ENCODE data around the gene INPP5D.

Gene INPP5D

GRCh38 chr2:233056961-233057605 is 3.1 kb upstream of the INPP5D start:
- Histone ChIP-seq H3K9ac (ENCODE audit: low read length in 2 of 2) (no peak overlapping the region), H3K27ac (ENCODE audit: low read length) (no peak overlapping the region), H3K4me1 (ENCODE audit: control insufficient read depth, insufficient read depth, low read length) (peaks cover under 1% of the 10 kb centered on the region), H3K9me3 (ENCODE audit: control insufficient read depth in 2 of 2, low read length in 2 of 2) (no peaks in the 10 kb centered on the region), H3K4me3 (ENCODE audit: low read length in 2 of 2) (no peak overlapping the region), H3K27me3 (ENCODE audit: control insufficient read depth in 1 of 2, insufficient read depth in 2 of 2, low read length in 2 of 2) (peaks cover 6 to 13% of the 10 kb centered on the region in 2 donors), H3K36me3 (ENCODE audit: control insufficient read depth in 2 of 2, insufficient read depth in 2 of 2, low read length in 2 of 2) (no peaks in the 10 kb centered on the region)

GRCh38 chr2:233058717-233059546 is 1.2 kb upstream of the INPP5D start:
- Histone ChIP-seq H3K36me3 (ENCODE audit: control insufficient read depth in 2 of 2, insufficient read depth in 2 of 2, low read length in 2 of 2) (no peaks in the 10 kb centered on the region), H3K27ac (ENCODE audit: low read length) (no peak overlapping the region), H3K4me3 (ENCODE audit: low read length in 2 of 2) (no peak overlapping the region), H3K4me1 (ENCODE audit: control insufficient read depth, insufficient read depth, low read length) (peaks cover 9% of the 10 kb centered on the region), H3K27me3 (ENCODE audit: control insufficient read depth in 1 of 2, insufficient read depth in 2 of 2, low read length in 2 of 2) (peaks cover 6% of the 10 kb centered on the region in 2 donors), H3K9ac (ENCODE audit: low read length in 2 of 2) (no peak overlapping the region), H3K9me3 (ENCODE audit: control insufficient read depth in 2 of 2, low read length in 2 of 2) (no peaks in the 10 kb centered on the region)

DNA sequence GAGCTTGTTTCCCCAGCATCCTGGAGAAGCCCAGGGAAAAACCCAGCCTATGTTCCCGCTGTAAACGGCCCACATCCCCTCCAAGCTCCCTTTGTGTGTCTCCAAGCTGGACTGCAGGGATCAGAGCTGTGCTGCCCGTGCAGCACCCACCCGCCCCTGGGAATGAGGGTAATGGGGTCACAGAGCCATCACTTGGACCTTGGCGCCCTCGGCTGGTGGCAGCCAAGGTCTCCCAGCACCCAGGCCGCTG is 670 bp upstream of the INPP5D start:
- Histone ChIP-seq H3K9me3 (ENCODE audit: control insufficient read depth in 2 of 2, low read length in 2 of 2) (no peaks in the 10 kb centered on the region), H3K36me3 (ENCODE audit: control insufficient read depth in 2 of 2, insufficient read depth in 2 of 2, low read length in 2 of 2) (no peaks in the 10 kb centered on the region), H3K27ac (ENCODE audit: low read length) (no peak overlapping the region), H3K4me1 (ENCODE audit: control insufficient read depth, insufficient read depth, low read length) (peaks cover 9% of the 10 kb centered on the region), H3K9ac (ENCODE audit: low read length in 2 of 2) (no peak overlapping the region), H3K4me3 (ENCODE audit: low read length in 2 of 2) (no peak overlapping the region), H3K27me3 (ENCODE audit: control insufficient read depth in 1 of 2, insufficient read depth in 2 of 2, low read length in 2 of 2) (peaks cover under 1 to 3% of the 10 kb centered on the region in 2 donors)

DNA sequence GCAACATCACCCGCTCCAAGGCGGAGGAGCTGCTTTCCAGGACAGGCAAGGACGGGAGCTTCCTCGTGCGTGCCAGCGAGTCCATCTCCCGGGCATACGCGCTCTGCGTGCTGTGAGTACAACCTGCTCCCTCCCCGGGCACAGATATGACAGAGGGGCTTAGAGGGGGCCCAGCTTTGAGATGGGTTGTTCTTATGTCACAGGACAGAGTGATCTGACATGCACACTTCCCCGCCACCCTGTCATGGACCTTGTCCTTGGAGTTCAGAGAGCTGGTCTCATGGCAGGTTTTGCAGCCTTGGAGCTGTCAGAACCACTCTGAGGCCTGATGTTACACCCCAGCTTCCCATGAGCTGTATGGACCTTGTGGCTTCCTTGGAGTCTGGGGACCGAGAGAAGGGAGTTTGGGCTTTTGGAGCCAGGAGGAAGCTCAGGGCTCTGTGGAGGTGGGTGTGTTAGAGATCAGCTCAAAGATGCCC is 398 bp downstream of the INPP5D start:
- H3K36me3 ChIP-seq (ENCODE audit: control insufficient read depth in 2 of 2, insufficient read depth in 2 of 2, low read length in 2 of 2) = no peaks in the 10 kb centered on the region
- peaks cover 0 to 2% of the 10 kb centered on the region in 2 donors for H3K27me3 ChIP-seq (ENCODE audit: control insufficient read depth in 1 of 2, insufficient read depth in 2 of 2, low read length in 2 of 2)
- peak overlapping the region; percentile 37 for H3K27ac ChIP-seq (ENCODE audit: low read length)
- peaks cover 12% of the 10 kb centered on the region for H3K4me1 ChIP-seq (ENCODE audit: control insufficient read depth, insufficient read depth, low read length)
- peak overlapping the region; percentile 33 to 36 for H3K9ac ChIP-seq (ENCODE audit: low read length in 2 of 2)
- no peaks in the 10 kb centered on the region for H3K9me3 ChIP-seq (ENCODE audit: control insufficient read depth in 2 of 2, low read length in 2 of 2)
- peak overlapping the region; percentile 40 to 58 for H3K4me3 ChIP-seq (ENCODE audit: low read length in 2 of 2)

GRCh38 chr2:233060980-233061590 is 943 bp downstream of the INPP5D start:
- Histone ChIP-seq H3K27me3 (ENCODE audit: control insufficient read depth in 1 of 2, insufficient read depth in 2 of 2, low read length in 2 of 2) (peaks cover 0 to 1% of the 10 kb centered on the region in 2 donors), H3K4me1 (ENCODE audit: control insufficient read depth, insufficient read depth, low read length) (peaks cover 12% of the 10 kb centered on the region), H3K9ac (ENCODE audit: low read length in 2 of 2) (peak overlapping the region; percentile 33 to 36), H3K27ac (ENCODE audit: low read length) (no peak overlapping the region), H3K9me3 (ENCODE audit: control insufficient read depth in 2 of 2, low read length in 2 of 2) (no peaks in the 10 kb centered on the region), H3K4me3 (ENCODE audit: low read length in 2 of 2) (peak overlapping the region; percentile 40 to 58), H3K36me3 (ENCODE audit: control insufficient read depth in 2 of 2, insufficient read depth in 2 of 2, low read length in 2 of 2) (no peaks in the 10 kb centered on the region)

DNA sequence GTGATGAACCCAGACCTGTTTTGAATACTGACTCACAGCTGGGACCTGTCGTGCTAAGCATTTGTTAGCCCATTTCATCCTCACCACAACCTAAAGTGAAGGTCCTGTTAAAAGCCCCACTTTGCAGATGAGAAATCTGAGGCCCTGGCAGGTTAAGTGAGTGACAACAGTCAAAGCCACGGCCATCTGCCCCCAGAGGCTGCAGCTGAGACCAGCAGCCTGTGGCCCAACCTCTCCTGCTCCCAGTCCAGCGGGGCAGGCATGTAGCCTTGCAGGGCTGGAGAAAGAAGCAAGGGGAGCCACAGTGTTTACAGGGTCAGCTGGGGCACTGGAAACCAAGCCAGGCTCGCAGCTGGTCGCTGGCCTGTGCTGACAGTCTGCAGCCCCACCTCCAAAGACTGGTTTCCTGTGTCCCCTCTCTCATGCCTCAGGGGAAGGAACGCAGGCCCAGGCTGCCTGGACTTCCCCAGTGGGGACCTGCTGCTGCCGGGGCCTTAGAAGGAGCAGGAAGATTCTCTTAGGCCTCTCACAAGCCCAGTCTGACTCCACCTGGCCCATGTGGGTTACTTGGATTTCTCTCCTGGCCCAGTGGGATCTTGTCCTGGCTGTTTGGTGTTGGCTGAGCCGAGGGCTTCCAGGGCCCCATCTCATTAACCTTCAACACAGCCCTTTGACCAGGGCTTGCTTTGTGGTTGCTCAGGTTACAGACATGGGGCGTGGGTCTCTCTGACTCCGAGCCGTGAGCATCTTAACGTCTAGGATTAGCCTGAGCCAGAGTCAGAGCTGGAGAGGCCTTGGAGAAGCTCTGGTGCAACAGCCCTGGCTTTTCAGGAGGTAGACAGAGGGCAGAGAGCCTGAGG is 1.7 kb downstream of the INPP5D start:
- Histone ChIP-seq H3K27me3 (ENCODE audit: control insufficient read depth in 1 of 2, insufficient read depth in 2 of 2, low read length in 2 of 2) (no peaks in the 10 kb centered on the region), H3K9ac (ENCODE audit: low read length in 2 of 2) (no peak overlapping the region), H3K4me3 (ENCODE audit: low read length in 2 of 2) (peak overlapping the region; percentile 35 to 58), H3K4me1 (ENCODE audit: control insufficient read depth, insufficient read depth, low read length) (peaks cover 12% of the 10 kb centered on the region), H3K36me3 (ENCODE audit: control insufficient read depth in 2 of 2, insufficient read depth in 2 of 2, low read length in 2 of 2) (no peaks in the 10 kb centered on the region), H3K27ac (ENCODE audit: low read length) (peak overlapping the region; percentile 31), H3K9me3 (ENCODE audit: control insufficient read depth in 2 of 2, low read length in 2 of 2) (no peaks in the 10 kb centered on the region)

DNA sequence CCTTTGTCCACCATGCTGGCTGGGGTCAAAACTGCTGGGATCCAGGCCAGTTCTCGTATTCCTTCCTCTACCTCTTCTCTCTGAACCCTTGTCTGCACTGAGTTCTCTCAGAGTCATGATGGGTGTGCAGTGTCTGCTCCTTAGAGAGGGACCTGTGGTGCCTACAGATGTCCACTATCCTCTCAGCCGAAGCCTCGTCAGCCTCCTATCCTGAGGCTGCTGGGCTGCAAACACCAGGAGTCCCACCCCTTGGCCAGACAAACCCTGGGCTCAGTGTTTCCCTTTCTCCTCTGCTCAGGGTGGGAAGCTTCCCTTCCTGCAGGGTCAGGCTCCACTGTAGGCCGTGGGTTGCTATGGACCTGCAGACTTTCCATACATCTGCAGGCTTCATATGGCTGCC is 2.3 kb downstream of the INPP5D start:
- Histone ChIP-seq H3K4me1 (ENCODE audit: control insufficient read depth, insufficient read depth, low read length) (peaks cover 12% of the 10 kb centered on the region), H3K4me3 (ENCODE audit: low read length in 2 of 2) (peak overlapping the region; percentile 35 to 58)

DNA sequence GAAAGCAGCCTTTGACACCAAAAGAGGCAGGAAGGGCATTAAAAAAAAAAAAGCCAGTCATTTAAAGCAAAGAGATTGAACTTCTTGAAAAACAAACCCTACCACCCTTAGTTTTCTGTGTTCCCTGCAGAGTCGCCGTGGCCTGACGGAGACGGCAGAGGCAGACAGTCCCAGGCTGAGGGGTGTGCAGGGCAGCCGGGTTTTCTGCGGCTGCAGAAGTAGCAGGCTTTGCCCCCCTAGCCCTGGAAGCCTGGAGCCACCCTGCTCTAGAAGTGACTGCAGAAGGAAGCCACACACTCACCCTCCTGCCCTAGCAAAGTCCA is 2.8 kb downstream of the INPP5D start:
- H3K9ac ChIP-seq (ENCODE audit: low read length in 2 of 2) = no peak overlapping the region
- H3K4me3 ChIP-seq (ENCODE audit: low read length in 2 of 2) = no peak overlapping the region
- no peak overlapping the region for H3K27ac ChIP-seq (ENCODE audit: low read length)

More for the DNA sequence above, 2.3 kb downstream of the INPP5D start:
- Histone ChIP-seq H3K9ac (ENCODE audit: low read length in 2 of 2) (no peak overlapping the region), H3K9me3 (ENCODE audit: control insufficient read depth in 2 of 2, low read length in 2 of 2) (no peaks in the 10 kb centered on the region), H3K27ac (ENCODE audit: low read length) (no peak overlapping the region), H3K27me3 (ENCODE audit: control insufficient read depth in 1 of 2, insufficient read depth in 2 of 2, low read length in 2 of 2) (no peaks in the 10 kb centered on the region), H3K36me3 (ENCODE audit: control insufficient read depth in 2 of 2, insufficient read depth in 2 of 2, low read length in 2 of 2) (no peaks in the 10 kb centered on the region)

DNA sequence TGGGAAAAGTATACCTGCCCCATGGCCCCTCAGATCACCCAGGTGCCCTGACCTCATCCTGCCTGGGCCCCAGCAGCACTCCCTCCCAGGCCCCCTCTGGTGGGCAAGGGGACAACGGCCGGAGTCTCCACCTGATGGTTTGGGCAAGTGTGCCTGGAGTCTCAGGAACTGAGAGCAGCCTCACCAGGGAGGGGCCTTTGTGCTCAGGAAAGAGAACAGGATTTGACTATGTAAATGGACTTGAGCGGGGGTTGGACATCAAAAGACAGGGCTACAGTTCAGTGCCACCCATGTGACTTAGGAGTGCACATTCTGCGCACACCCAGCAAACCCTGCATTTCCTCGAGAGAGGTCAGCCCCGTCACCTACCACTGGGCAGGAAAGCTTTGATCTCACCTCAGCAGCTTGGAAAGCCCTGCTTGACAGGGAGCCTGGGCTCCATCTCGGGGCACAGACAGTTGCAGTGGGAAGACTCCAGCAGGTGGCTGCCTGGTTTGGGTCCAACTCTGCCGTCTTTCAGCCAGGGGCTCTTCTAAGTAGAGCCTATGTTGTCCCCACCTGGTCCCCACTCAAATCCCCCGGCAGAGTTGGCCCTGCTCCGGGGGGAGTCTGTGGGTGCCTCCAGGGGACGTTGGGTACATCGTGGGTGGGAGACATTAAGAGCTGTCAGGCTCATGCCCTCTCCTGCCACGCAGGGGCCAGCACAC is 3.3 kb downstream of the INPP5D start:
- no peak overlapping the region for H3K27ac ChIP-seq (ENCODE audit: low read length)
- no peak overlapping the region for H3K9ac ChIP-seq (ENCODE audit: low read length in 2 of 2)
- no peak overlapping the region for H3K4me3 ChIP-seq (ENCODE audit: low read length in 2 of 2)
- H3K9me3 ChIP-seq (ENCODE audit: control insufficient read depth in 2 of 2, low read length in 2 of 2) = no peaks in the 10 kb centered on the region
- H3K4me1 ChIP-seq (ENCODE audit: control insufficient read depth, insufficient read depth, low read length) = peaks cover 12% of the 10 kb centered on the region
- H3K36me3 ChIP-seq (ENCODE audit: control insufficient read depth in 2 of 2, insufficient read depth in 2 of 2, low read length in 2 of 2) = no peaks in the 10 kb centered on the region
- H3K27me3 ChIP-seq (ENCODE audit: control insufficient read depth in 1 of 2, insufficient read depth in 2 of 2, low read length in 2 of 2) = no peaks in the 10 kb centered on the region

More for the DNA sequence above, 2.8 kb downstream of the INPP5D start:
- Histone ChIP-seq H3K36me3 (ENCODE audit: control insufficient read depth in 2 of 2, insufficient read depth in 2 of 2, low read length in 2 of 2) (no peaks in the 10 kb centered on the region), H3K27me3 (ENCODE audit: control insufficient read depth in 1 of 2, insufficient read depth in 2 of 2, low read length in 2 of 2) (no peaks in the 10 kb centered on the region), H3K9me3 (ENCODE audit: control insufficient read depth in 2 of 2, low read length in 2 of 2) (no peaks in the 10 kb centered on the region), H3K4me1 (ENCODE audit: control insufficient read depth, insufficient read depth, low read length) (peaks cover 12% of the 10 kb centered on the region)

DNA sequence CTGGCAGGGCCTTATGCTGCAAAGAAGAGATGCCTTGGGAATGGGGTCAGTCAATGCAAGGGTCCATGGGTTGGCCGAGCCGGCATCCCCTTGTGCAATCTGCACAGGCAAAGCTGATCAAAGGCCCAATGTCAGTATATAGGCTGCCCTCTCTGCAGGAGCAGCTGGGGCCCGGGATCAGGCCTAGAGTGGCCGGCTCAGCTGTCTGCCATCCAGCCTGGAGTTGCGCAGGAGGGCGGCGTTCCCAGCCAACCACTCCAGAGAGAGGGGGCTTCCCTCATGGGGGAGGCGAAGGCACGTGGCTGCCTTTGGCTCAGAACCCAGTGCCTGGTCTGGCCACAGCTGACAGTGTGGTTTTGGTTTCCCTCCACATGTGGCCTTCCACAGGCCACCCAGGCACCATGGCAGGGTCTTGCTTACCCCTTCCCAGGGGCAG is 3.9 kb downstream of the INPP5D start:
- no peaks in the 10 kb centered on the region for H3K27me3 ChIP-seq (ENCODE audit: control insufficient read depth in 1 of 2, insufficient read depth in 2 of 2, low read length in 2 of 2)
- H3K36me3 ChIP-seq (ENCODE audit: control insufficient read depth in 2 of 2, insufficient read depth in 2 of 2, low read length in 2 of 2) = no peaks in the 10 kb centered on the region
- H3K27ac ChIP-seq (ENCODE audit: low read length) = no peak overlapping the region
- H3K9me3 ChIP-seq (ENCODE audit: control insufficient read depth in 2 of 2, low read length in 2 of 2) = no peaks in the 10 kb centered on the region
- H3K9ac ChIP-seq (ENCODE audit: low read length in 2 of 2) = no peak overlapping the region
- no peak overlapping the region for H3K4me3 ChIP-seq (ENCODE audit: low read length in 2 of 2)
- peaks cover 12% of the 10 kb centered on the region for H3K4me1 ChIP-seq (ENCODE audit: control insufficient read depth, insufficient read depth, low read length)
